NCI-H69 (cell line): ENCODE results near the gene NCBP3.
"Not testable (repeated sequence)": the region's sequence is repeated elsewhere in the genome, so short reads cannot be mapped to it uniquely, and the experiment has no call there.

Source experiments
- DNase-seq: peaks from one replicate; lab custom pipeline; 2025; lab: John Stamatoyannopoulos, UW

Gene NCBP3

GRCh38 chr17:3847165-3847670, 1.2 kb upstream of the NCBP3 start:
- no peak for DNase-seq

GRCh38 chr17:3846437-3847164, 555 bp upstream of the NCBP3 start:
- no peak for DNase-seq

GRCh38 chr17:3845291-3845620, 790 bp downstream of the NCBP3 start:
- DNase-seq: no peak

- DNase-seq: not testable (repeated sequence)
These were observed 1.5 kb downstream of the NCBP3 start for GRCh38 chr17:3844556-3844955.

- DNase-seq: peak; percentile 31
These were observed 2.0 kb downstream of the NCBP3 start for GRCh38 chr17:3843935-3844516.

GRCh38 chr17:3838206-3838605, 7.8 kb downstream of the NCBP3 start:
- DNase-seq: no peak

- no peak for DNase-seq
These were observed 9.5 kb downstream of the NCBP3 start for GRCh38 chr17:3836551-3836950.

GRCh38 chr17:3835410-3836229, 10.4 kb downstream of the NCBP3 start:
- DNase-seq: no peak

GRCh38 chr17:3834811-3835210, 11.2 kb downstream of the NCBP3 start:
- DNase-seq: no peak

- no peak for DNase-seq
These were observed 17.2 kb downstream of the NCBP3 start for GRCh38 chr17:3828852-3829232.

- DNase-seq: no peak
These were observed 17.7 kb downstream of the NCBP3 start for GRCh38 chr17:3828151-3828851.

GRCh38 chr17:3827124-3827773, 18.8 kb downstream of the NCBP3 start:
- DNase-seq: peak; percentile 56

- DNase-seq: no peak
These were observed 19.9 kb downstream of the NCBP3 start for GRCh38 chr17:3826191-3826590.

GRCh38 chr17:3821101-3821500, 24.9 kb downstream of the NCBP3 start:
- DNase-seq: no peak

- no peak for DNase-seq
These were observed 27.3 kb downstream of the NCBP3 start for GRCh38 chr17:3818786-3819185.

- DNase-seq: no peak
These were observed 28.0 kb downstream of the NCBP3 start for GRCh38 chr17:3817851-3818605.

- DNase-seq: no peak
These were observed 30.1 kb downstream of the NCBP3 start for GRCh38 chr17:3815925-3816324.

GRCh38 chr17:3815122-3815521, 30.9 kb downstream of the NCBP3 start:
- DNase-seq: no peak

- DNase-seq: no peak
These were observed 31.7 kb downstream of the NCBP3 start for GRCh38 chr17:3814361-3814760.

GRCh38 chr17:3813171-3813570, 32.9 kb downstream of the NCBP3 start:
- no peak for DNase-seq

- DNase-seq: no peak
These were observed 33.3 kb downstream of the NCBP3 start for GRCh38 chr17:3812771-3813170.
